Pons (tissue), 1 donor: ENCODE results near the gene EPHX1.
"Not testable (repeated sequence)": the region's sequence is repeated elsewhere in the genome, so short reads cannot be mapped to it uniquely, and the experiment has no call there.

Experiments used
- DNase-seq: peaks from one replicate; pipeline ENCODE4 v3.0.0-alpha.2; 2016; ENCODE audit warnings: low spot score

Gene EPHX1

DNA sequence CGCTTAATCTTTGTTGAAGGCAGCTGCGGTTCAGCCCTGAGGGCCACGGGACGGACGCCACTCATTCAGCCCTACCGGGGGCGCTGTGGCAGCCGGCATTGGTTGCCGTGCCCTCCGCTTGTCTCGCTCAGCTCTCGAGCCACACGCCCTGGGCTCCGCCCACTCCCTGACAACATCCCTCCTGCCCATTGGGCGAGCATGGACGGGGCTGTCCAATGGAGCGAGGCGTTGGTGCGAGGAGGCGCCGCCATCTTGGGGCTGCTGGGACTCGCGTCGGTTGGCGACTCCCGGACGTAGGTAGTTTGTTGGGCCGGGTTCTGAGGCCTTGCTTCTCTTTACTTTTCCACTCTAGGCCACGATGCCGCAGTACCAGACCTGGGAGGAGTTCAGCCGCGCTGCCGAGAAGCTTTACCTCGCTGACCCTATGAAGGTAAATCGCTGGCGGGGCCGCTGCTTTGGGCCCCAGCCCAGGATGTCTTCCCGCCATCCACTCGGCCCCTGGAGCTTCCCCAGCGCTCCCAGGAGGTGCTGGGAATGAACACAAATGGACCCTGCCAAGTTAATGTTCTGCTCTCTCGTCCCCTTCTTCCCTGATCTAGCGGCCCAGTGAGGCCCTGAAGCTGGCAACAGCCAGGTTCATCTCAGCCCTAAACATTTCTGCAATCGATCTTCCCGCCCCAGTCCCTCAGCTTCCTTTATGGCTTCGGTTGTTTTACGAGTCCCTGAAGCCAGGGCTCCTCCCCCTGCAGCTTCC lies 32.2 kb upstream of the EPHX1 start, which contains the start of gene SRP9:
TSS of gene SRP9 (plus strand) at position 244 of the 754 bp plus-strand sequence. CDS start at position 359, 115 bp downstream.
- peak; percentile 99 for DNase-seq

- no peak for DNase-seq
Measured at GRCh38 chr1:225778337-225778669, 31.6 kb upstream of the EPHX1 start.

GRCh38 chr1:225779165-225779564 lies 30.8 kb upstream of the EPHX1 start:
- DNase-seq = not testable (repeated sequence)

GRCh38 chr1:225780134-225780533 lies 29.8 kb upstream of the EPHX1 start:
- no peak for DNase-seq

GRCh38 chr1:225780630-225781029 lies 29.3 kb upstream of the EPHX1 start:
- peak; percentile 34 for DNase-seq

- DNase-seq = not testable (repeated sequence)
Measured at GRCh38 chr1:225789142-225789541, 20.8 kb upstream of the EPHX1 start.

- no peak for DNase-seq
Measured at GRCh38 chr1:225794954-225795353, 15.0 kb upstream of the EPHX1 start.

DNA sequence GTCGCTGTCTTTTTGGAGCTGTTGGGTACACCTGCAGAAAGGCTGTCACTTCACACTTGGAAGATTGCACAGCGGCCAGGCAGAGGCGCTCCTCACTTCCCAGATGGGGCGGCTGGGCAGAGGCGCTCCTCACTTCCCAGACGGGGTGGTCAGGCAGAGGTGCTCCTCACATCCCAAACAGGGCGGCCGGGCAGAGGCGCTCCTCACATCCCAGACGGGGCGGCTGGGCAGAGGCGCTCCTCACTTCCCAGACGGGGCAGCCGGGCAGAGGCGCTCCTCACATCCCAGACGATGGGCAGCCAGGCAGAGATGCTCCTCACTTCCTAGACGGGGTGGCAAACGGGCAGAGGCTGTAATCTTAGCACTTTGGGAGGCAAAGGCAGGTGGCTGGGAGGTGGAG lies 13.8 kb upstream of the EPHX1 start:
- not testable (repeated sequence) for DNase-seq

- DNase-seq = not testable (repeated sequence)
Measured at GRCh38 chr1:225801146-225801545, 8.8 kb upstream of the EPHX1 start.

DNA sequence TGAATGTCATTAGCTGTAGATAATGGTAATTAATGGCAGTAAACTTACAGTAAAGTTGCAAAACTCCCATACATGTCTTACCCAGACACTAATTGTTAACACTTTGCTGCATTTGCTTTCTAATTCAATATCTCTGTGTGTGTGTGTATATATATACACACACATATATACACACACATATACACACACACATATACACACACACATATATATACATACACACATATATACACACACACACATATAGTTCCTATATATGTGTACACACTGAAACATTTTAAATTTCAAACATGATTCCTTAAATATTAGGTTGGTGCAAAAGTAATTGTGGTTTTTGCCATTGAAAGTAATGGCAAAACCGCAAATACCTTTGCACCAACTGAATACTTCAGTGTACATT lies 3.7 kb upstream of the EPHX1 start:
- DNase-seq = no peak

DNA sequence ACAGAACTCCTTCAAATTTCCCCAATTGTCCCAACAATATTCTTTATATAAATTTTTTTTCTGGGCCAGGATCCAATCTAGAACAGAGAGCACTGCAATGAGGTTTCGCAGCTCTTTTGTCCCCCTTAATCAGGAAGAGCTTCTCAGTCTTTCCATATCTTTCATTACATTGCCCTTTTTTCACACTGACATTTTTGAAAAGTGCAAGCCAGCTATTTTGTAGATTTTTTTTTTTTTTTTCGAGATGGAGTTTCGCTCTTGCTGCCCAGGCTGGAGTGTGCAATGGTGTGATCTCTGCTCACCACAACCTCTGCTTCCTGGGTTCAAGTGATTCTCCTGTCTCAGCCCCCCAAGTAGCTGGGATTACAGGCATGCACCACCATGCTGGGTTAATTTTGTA lies 3.2 kb upstream of the EPHX1 start:
- not testable (repeated sequence) for DNase-seq

DNA sequence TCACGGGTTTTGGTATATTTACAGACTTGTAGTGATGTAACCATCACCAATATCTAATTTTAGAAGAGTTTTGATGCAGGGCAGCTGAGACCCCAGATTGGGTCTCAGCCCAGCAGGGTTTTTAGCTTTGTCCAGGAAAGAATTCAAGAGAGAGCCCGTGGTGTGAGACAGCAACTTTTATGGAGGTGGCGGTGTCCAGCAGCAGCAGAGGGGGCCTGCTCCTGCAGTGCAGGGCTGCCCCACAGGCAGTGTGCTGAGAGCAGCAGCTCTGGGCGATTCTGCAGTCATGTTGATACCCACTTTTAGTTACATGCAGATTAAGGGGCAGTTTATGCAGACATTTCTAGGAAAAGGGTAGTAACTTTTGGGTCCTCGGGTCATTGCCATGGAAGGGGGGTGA lies 1.8 kb upstream of the EPHX1 start:
- DNase-seq = no peak

DNA sequence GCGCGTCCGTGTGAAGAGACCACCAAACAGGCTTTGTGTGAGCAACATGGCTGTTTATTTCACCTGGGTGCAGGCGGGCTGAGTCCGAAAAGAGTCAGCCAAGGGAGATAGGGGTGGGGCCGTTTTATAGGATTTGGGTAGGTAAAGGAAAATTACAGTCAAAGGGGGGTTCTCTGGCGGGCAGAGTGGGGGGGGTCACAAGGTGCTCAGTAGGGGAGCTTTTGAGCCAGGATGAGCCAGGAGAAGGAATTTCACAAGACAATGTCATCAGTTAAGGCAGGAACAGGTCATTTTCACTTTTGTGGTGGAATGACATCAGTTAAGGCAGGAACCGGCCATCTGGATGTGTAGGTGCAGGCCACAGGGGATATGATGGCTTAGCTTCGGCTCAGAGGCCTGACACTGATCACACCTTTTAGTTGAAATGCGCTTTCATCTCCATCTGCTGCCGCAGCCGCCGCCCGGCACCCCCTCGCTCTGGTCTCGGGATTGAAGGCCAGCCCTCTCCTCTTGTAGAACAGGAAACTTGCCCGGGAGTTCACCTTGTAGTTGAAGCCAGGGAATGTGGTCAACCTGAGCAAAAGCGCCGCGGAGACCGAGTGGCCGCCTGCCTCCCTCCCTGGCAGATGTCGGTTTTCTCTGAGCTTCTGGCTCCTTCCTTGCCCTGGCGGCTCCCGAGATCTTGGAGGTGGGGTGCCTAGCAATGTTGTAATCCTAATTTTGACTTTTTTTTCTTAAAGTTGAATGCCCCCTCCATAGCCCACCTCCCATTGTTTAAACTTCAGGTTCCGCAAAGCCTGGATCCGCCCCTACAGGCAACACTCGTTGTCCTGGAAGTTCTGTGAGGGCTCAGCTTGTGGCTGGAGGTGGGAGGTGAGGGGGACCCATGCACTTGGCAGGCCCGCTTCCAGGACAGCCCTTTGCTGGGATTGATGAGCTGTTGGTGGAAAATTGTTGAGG lies 935 bp downstream of the EPHX1 start:
- not testable (repeated sequence) for DNase-seq

DNA sequence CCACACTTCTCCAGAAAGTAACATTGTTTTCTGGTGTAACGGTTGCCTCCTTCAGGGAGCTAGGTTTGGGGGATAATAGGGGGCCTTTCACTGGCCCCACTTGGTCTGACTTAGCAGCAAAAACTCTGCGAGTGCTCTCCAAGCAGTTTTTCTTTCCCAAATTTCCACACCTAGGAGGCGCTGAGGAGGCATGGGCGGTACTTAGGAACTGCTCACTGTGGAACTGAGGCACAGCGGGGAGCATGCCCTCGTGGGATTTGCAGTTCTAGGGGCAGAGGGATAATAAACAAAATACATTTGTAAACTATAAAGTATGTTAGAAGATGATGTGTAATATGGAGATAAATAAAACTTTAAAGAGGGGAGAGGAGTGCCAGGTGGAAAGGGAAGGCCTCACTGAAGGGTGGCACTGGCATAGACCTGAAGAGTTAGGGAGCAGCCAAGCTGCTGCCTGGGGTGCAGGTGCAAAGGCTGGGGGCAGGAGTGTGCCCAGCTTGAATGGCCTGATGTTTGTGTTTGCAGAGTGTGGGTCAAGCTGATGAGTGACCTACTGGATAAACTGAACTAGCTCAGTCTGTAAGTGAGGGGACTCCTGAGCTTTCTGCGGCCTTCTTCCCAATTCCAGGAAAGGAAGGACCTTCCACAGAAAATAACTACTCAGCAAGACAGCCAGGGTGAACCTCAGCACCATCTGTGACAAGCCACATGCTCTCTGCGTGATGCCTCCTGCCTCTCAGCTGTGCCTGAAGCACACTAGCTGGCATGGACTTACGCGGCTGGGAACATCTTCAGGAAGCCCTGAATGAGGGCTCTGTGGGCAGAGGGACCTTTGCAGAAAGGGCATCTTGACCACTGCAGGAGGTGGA lies 1.9 kb downstream of the EPHX1 start:
- no peak for DNase-seq

GRCh38 chr1:225812488-225813213 lies 2.7 kb downstream of the EPHX1 start:
- no peak for DNase-seq

GRCh38 chr1:225813214-225813964 lies 3.5 kb downstream of the EPHX1 start:
- peak; percentile 52 for DNase-seq

- no peak for DNase-seq
Measured at GRCh38 chr1:225814381-225814780, 4.5 kb downstream of the EPHX1 start.

DNA sequence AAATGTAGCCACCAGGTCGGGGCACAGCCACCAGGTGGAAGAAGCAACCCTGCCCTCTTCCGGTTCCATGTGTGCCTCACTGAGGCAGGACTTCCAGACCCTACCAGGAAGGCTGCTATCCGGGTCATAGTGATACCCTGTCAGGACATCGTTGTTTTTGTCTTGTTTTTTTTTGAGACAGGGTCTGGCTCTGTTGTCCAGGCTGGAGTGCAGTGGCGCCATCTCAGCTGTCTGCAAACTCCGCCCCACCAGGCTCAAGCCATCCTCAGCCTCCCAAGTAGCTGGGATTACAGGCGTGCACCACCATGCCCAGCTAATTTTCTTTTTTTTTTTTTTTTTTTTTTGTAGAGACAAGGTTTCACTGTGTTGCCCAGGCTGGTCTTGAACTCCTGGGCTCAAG lies 5.2 kb downstream of the EPHX1 start:
- DNase-seq = not testable (repeated sequence)

- no peak for DNase-seq
Measured at GRCh38 chr1:225815526-225816178, 5.7 kb downstream of the EPHX1 start.
